HFF-Myc (cell line): Measurements from ENCODE around the gene MINPP1.
A peak's percentile ranks its signal among the peaks of the same experiment; 100 is the strongest.

Experiments
- DNase-seq: peaks from one replicate; pipeline ENCODE4 v3.0.0-alpha.2; 2011; ENCODE audit warnings: low read depth; ENCODE audit errors: extremely low read depth
- H3K4me3 ChIP-seq: replicated peaks from 2 replicates; pipeline ENCODE4 v1.5.1; 2011; ENCODE audit warnings: low read depth, mild to moderate bottlenecking, control low read depth, low read length
- CTCF ChIP-seq: IDR thresholded peaks from 2 replicates; pipeline ENCODE4 v1.5.1; 2012; ENCODE audit warnings: mild to moderate bottlenecking, low read depth, low read length, control low read depth; ENCODE audit errors: missing control alignments

MINPP1 gene

GRCh38 chr10:87503401-87503800, 1.3 kb upstream of the MINPP1 start:
- no peak overlapping the region for H3K4me3 ChIP-seq
- no peak for DNase-seq
- TF ChIP-seq CTCF: no peak

GRCh38 chr10:87503886-87504285, 807 bp upstream of the MINPP1 start:
- peak overlapping the region; percentile 89 for H3K4me3 ChIP-seq
- no peak for DNase-seq

GRCh38 chr10:87504307-87504639, 420 bp upstream of the MINPP1 start:
- TF ChIP-seq CTCF: no peak
- no peak for DNase-seq
- H3K4me3 ChIP-seq: peak overlapping the region; percentile 89

More at GRCh38 chr10:87503886-87504285, 807 bp upstream of the MINPP1 start:
- no peak for TF ChIP-seq CTCF

DNA sequence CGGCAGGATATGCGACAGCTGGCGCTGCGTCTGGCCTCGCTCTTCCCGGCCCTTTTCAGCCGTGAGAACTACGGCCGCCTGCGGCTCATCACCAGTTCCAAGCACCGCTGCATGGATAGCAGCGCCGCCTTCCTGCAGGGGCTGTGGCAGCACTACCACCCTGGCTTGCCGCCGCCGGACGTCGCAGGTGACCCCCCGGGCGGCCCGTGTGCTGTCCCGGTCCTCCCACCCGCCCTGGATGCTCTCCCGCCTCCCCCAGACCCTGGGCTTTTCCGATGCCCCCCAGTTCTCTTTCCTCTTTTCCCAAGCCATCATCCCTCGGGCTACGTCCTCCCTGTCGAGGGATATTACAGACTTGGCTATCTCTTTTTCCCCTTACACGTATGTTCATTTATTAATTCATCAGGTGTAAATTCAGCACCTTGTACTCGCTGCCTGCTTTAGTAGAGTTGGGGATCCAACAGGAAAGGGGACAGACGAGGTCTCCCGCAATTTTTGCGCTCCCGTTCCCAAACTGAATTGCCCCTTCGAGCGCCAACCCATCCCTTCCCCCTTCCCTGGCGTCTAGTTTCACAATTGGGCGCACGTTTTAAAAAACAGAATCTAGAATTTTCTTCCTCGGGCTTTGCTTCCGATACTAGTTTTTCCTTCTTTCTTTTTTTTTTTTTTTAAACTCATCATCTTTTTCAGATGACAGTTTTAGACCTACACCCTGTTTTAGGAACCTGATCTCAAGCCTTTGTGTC, 846 bp downstream of the MINPP1 start:
- DNase-seq: no peak
- peak overlapping the region; percentile 89 for H3K4me3 ChIP-seq
- TF ChIP-seq CTCF: peak; percentile 41

DNA sequence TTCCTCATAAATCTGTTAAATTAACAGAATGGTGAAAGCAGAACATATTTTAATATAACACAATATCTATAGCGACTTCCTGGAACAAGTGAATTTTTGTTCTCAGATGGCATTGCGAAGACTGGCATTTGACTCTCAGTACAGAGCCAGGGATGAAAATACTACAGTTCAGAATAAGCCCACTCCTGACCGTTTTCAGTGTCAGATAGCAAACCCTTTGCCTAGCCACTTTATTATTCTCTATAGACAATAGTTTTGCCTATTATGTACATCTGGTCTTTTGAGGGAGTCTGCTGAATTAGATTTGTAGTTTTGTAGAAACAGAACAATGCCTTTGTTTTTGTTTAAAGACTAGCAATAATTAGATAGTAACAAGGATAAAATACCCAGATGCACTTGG, 2.3 kb downstream of the MINPP1 start:
- no peak for DNase-seq
- no peak for TF ChIP-seq CTCF
- peak overlapping the region; percentile 89 for H3K4me3 ChIP-seq

GRCh38 chr10:87507879-87508483, 3.3 kb downstream of the MINPP1 start:
- no peak for TF ChIP-seq CTCF
- no peak for DNase-seq
- H3K4me3 ChIP-seq: no peak overlapping the region

DNA sequence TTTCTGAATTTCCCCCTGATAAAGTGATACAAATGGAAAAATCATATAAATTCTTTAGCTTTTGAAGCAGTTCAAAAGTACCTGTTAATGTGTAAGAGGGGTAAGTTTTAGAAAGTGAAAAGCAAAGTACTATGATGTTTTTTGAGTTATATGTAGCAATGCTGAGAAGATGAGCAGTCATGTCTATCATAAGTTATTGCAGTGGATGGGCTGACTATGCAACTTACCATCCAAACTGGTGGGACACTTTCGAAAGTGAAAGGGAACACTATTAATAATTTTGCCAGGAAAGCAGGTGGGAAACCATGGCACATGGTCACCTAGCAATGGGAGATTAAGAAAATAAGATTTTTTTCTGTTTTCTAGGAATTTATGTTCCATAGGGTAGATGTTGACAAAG, 4.1 kb downstream of the MINPP1 start:
- DNase-seq: no peak
- no peak for TF ChIP-seq CTCF
- no peak overlapping the region for H3K4me3 ChIP-seq
